BE2C (cell line): ENCODE measurements around the gene ABCC8.

Experiments
- DNase-seq: peaks from one replicate; pipeline ENCODE4 v3.0.0-alpha.2; 2020
- H3K27me3 ChIP-seq: fragments of 250-450 bp; sonication (Bioruptor Pico); 2 replicates; pipeline ENCODE4 v1.5.1; 2020; ENCODE audit warnings: mild to moderate bottlenecking
- H3K36me3 ChIP-seq: fragments of 250-450 bp; sonication (Bioruptor Pico); 2 replicates; pipeline ENCODE4 v1.5.1; 2020; ENCODE audit warnings: mild to moderate bottlenecking
- H3K4me1 ChIP-seq: fragments of 250-450 bp; sonication (Bioruptor Pico); 2 replicates; pipeline ENCODE4 v1.5.1; 2020
- H3K4me3 ChIP-seq: 2 replicates; pipeline ENCODE4 v1.5.1; 2011; ENCODE audit warnings: low read depth, low read length
- H3K9me3 ChIP-seq: fragments of 250-450 bp; sonication (Bioruptor Pico); 2 replicates; pipeline ENCODE4 v1.5.1; 2020
- CTCF ChIP-seq: IDR thresholded peaks from 2 replicates; pipeline ENCODE4 v1.5.1; 2012; ENCODE audit warnings: mild to moderate bottlenecking, low read depth, low read length

ABCC8 gene

GRCh38 chr11:17500673-17501072 lies 24.0 kb upstream of the ABCC8 start:
- no peak overlapping the region for H3K4me3 ChIP-seq
- no peaks in the 10 kb centered on the region for H3K4me1 ChIP-seq
- TF ChIP-seq CTCF = no peak
- H3K27me3 ChIP-seq = no peaks in the 10 kb centered on the region
- no peaks in the 10 kb centered on the region for H3K36me3 ChIP-seq
- no peak for DNase-seq
- no peaks in the 10 kb centered on the region for H3K9me3 ChIP-seq

GRCh38 chr11:17498475-17498874 lies 21.8 kb upstream of the ABCC8 start:
- Histone ChIP-seq H3K9me3 (no peaks in the 10 kb centered on the region), H3K27me3 (no peaks in the 10 kb centered on the region), H3K4me1 (no peaks in the 10 kb centered on the region), H3K4me3 (no peak overlapping the region), H3K36me3 (no peaks in the 10 kb centered on the region)
- DNase-seq = no peak
- TF ChIP-seq CTCF = no peak

- DNase-seq = no peak
- H3K27me3 ChIP-seq = no peaks in the 10 kb centered on the region
- H3K4me3 ChIP-seq = no peak overlapping the region
- no peaks in the 10 kb centered on the region for H3K36me3 ChIP-seq
- H3K4me1 ChIP-seq = no peaks in the 10 kb centered on the region
- TF ChIP-seq CTCF = no peak
- H3K9me3 ChIP-seq = no peaks in the 10 kb centered on the region
Measured at GRCh38 chr11:17498058-17498457, 21.4 kb upstream of the ABCC8 start.

GRCh38 chr11:17496406-17496805 lies 19.8 kb upstream of the ABCC8 start:
- H3K9me3 ChIP-seq = no peaks in the 10 kb centered on the region
- no peaks in the 10 kb centered on the region for H3K4me1 ChIP-seq
- H3K36me3 ChIP-seq = no peaks in the 10 kb centered on the region
- DNase-seq = no peak
- TF ChIP-seq CTCF = no peak
- H3K4me3 ChIP-seq = no peak overlapping the region
- no peaks in the 10 kb centered on the region for H3K27me3 ChIP-seq

GRCh38 chr11:17494019-17494418 lies 17.4 kb upstream of the ABCC8 start:
- DNase-seq = no peak
- Histone ChIP-seq H3K36me3 (no peaks in the 10 kb centered on the region), H3K4me3 (no peak overlapping the region), H3K27me3 (no peaks in the 10 kb centered on the region), H3K4me1 (no peaks in the 10 kb centered on the region), H3K9me3 (no peaks in the 10 kb centered on the region)
- no peak for TF ChIP-seq CTCF

GRCh38 chr11:17490938-17491337 lies 14.3 kb upstream of the ABCC8 start:
- no peaks in the 10 kb centered on the region for H3K4me1 ChIP-seq
- DNase-seq = no peak
- H3K4me3 ChIP-seq = no peak overlapping the region
- H3K36me3 ChIP-seq = no peaks in the 10 kb centered on the region
- H3K9me3 ChIP-seq = no peaks in the 10 kb centered on the region
- no peak for TF ChIP-seq CTCF
- H3K27me3 ChIP-seq = no peaks in the 10 kb centered on the region
